BJ (cell line): ENCODE data around the gene MAGEB18. TPM values are rescaled to one million over a fixed set of nuclear protein-coding genes. Genes with fewer than 3 reads are reported as not detected.

Experiments
- CTCF ChIA-PET: fragments of 350-600 bp; formaldehyde crosslinking; extraction: SDS; loops from one replicate; lab custom pipeline; 2021; ENCODE audit warnings: antibody characterized with exemption, inconsistent platforms; lab: Yijun Ruan, JAX
- POLR2A ChIA-PET: fragments of 300-600 bp; sonication (Branson Sonifier 250); formaldehyde crosslinking; extraction: SDS; loops from one replicate; lab custom pipeline; 2021; ENCODE audit warnings: antibody characterized with exemption; lab: Charles Lee
- DNase-seq: peaks from one replicate; pipeline ENCODE4 v3.0.0-alpha.2; 2011; ENCODE audit warnings: low read depth
- H3K27me3 ChIP-seq: 2 replicates; pipeline ENCODE4 v1.6.0; 2011; ENCODE audit warnings: low read length; ENCODE audit not compliant: control insufficient read depth, insufficient read depth
- H3K36me3 ChIP-seq: 2 replicates; pipeline ENCODE4 v1.5.1; 2011; ENCODE audit warnings: low read length; ENCODE audit not compliant: control insufficient read depth, insufficient read depth
- H3K4me3 ChIP-seq: 2 replicates; pipeline ENCODE4 v1.5.1; 2011; ENCODE audit warnings: low read depth, mild to moderate bottlenecking, control low read depth, low read length
- CTCF ChIP-seq: IDR thresholded peaks from 2 replicates; pipeline ENCODE4 v1.5.1; 2011; ENCODE audit warnings: low read depth, mild to moderate bottlenecking, control low read depth, inconsistent platforms, low read length, moderate library complexity; ENCODE audit not compliant: insufficient read depth
- polyA minus RNA-seq: library from RNA; depleted of rRNA, polyadenylated mRNA; stranded (reverse); fragments of >200 nt; gene quantifications from 2 replicates; pipeline ENCODE4 v1.2.3, GENCODE V29; 2011; rRNA and poly(A)+ RNA removed
- polyA plus RNA-seq: library from polyadenylated mRNA; depleted of rRNA; stranded (reverse); fragments of >200 nt; gene quantifications from 2 replicates; pipeline ENCODE4 v1.2.3, GENCODE V29; 2011; rRNA removed

Gene MAGEB18
- polyA plus RNA-seq (not detected in 2 replicates), polyA minus RNA-seq (not detected in 2 replicates)

DNA sequence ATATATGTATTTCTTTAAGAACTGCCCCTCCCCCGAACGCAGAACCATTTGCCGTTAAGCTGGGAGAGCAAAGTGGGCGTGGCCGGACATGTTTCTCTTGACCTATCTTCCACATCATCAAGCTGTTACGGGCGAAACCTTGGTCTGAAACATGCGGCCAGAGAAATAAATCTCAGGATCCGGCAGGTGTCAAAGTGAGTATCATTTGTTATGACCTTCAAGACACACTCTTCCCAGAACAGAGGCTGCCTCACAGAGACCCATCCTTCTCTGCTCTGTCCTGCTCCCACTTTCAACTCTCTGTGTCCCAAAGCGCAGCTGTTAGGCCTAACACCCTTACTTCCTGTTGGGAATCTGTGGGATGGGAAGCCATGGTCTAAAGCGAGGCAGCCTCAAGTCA lies at the start of gene MAGEB18:
Gene MAGEB18, plus strand, starts transcription at position 70 of the 400 bp plus-strand sequence. CDS start 643 bp downstream, outside the sequence.
- Histone ChIP-seq H3K4me3 (no peak within 1 kb of the TSS), H3K36me3 (no peaks in the 10 kb centered on the region), H3K27me3 (no peaks in the 10 kb centered on the region)
- ChIA-PET CTCF (no interaction called here), POLR2A (no interaction called here)
- no peak for TF ChIP-seq CTCF
- no peak for DNase-seq

GRCh38 chrX:26100421-26100920 lies 37.7 kb upstream of the MAGEB18 start:
- ChIA-PET CTCF (no interaction called here), POLR2A (no interaction called here)
- Histone ChIP-seq H3K4me3 (no peak overlapping the region), H3K36me3 (no peaks in the 10 kb centered on the region), H3K27me3 (no peaks in the 10 kb centered on the region)
- no peak for DNase-seq
- TF ChIP-seq CTCF, result no peak

- ChIA-PET POLR2A (no interaction called here), CTCF (no interaction called here)
- Histone ChIP-seq H3K36me3 (no peaks in the 10 kb centered on the region), H3K4me3 (no peak overlapping the region), H3K27me3 (no peaks in the 10 kb centered on the region)
- no peak for DNase-seq
- no peak for TF ChIP-seq CTCF
Measured at GRCh38 chrX:26109142-26109541, 29.0 kb upstream of the MAGEB18 start.

GRCh38 chrX:26146024-26146423 lies 7.9 kb downstream of the MAGEB18 start:
- Histone ChIP-seq H3K36me3 (no peaks in the 10 kb centered on the region), H3K4me3 (no peak overlapping the region), H3K27me3 (no peaks in the 10 kb centered on the region)
- TF ChIP-seq CTCF, result no peak
- ChIA-PET POLR2A (no interaction called here), CTCF (no interaction called here)
- no peak for DNase-seq

GRCh38 chrX:26160301-26160700 lies 22.2 kb downstream of the MAGEB18 start, which contains the start of gene MAGEB6B:
MAGEB6B (plus strand) TSS chrX:26160601; CDS start chrX:26160601, 0 bp downstream.
- no peak for TF ChIP-seq CTCF
- no peaks in the 10 kb centered on the region for H3K36me3 ChIP-seq
- DNase-seq, result no peak
- ChIA-PET CTCF (no interaction called here), POLR2A (no interaction called here)
- H3K4me3 ChIP-seq, result no peak within 1 kb of the TSS
- no peaks in the 10 kb centered on the region for H3K27me3 ChIP-seq

Other genes with a start within 250 kb of the MAGEB18 start
- not detected in 2 replicates for gene MAGEB6B, start 22.3 kb downstream of the MAGEB18 start, polyA plus RNA-seq
- gene MAGEB6, start 54.1 kb downstream of the MAGEB18 start, polyA plus RNA-seq, result not detected in 2 replicates
- not detected in 2 replicates for gene MAGEB5, start 77.8 kb downstream of the MAGEB18 start, polyA plus RNA-seq